Osteoblast (primary cell): Measurements from ENCODE around the gene ADGRL3. TPM values are rescaled to one million over a fixed set of nuclear protein-coding genes. Genes with fewer than 3 reads are reported as not detected.

Experiments used
- DNase-seq: peaks from one replicate; pipeline ENCODE4 v3.0.0; 2011; ENCODE audit warnings: low spot score, mixed read lengths; ENCODE audit not compliant: insufficient read length; ENCODE audit errors: missing footprints
- H2AFZ ChIP-seq: 2 replicates; pipeline ENCODE4 v1.6.0; 2011; ENCODE audit warnings: mild to moderate bottlenecking, low read length
- H3K27ac ChIP-seq: 2 replicates; pipeline ENCODE4 v1.5.1; 2011; ENCODE audit warnings: mild to moderate bottlenecking, low read depth, low read length, moderate library complexity
- H3K27me3 ChIP-seq: 2 replicates; pipeline ENCODE4 v1.6.0; 2012; ENCODE audit warnings: mild to moderate bottlenecking, control low read depth, inconsistent platforms, low read length, moderate library complexity; ENCODE audit not compliant: insufficient read depth
- H3K36me3 ChIP-seq: 2 replicates; pipeline ENCODE4 v1.5.1; 2011; ENCODE audit warnings: mild to moderate bottlenecking, low read length, control low read depth, moderate library complexity; ENCODE audit not compliant: insufficient read depth
- H3K4me1 ChIP-seq: 2 replicates; pipeline ENCODE4 v1.5.1; 2011; ENCODE audit warnings: mild to moderate bottlenecking, low read length, control low read depth, moderate library complexity; ENCODE audit not compliant: insufficient read depth
- H3K4me2 ChIP-seq: 2 replicates; pipeline ENCODE4 v1.6.0; 2011; ENCODE audit warnings: mild to moderate bottlenecking, low read length; ENCODE audit not compliant: insufficient read depth
- H3K4me3 ChIP-seq: fragments of 200-600 bp; sonication (generic); 3 replicates; pipeline ENCODE4 v1.5.1; 2012; ENCODE audit warnings: mild to moderate bottlenecking, low read length, inconsistent platforms; ENCODE audit not compliant: insufficient read depth
- H3K79me2 ChIP-seq: 2 replicates; pipeline ENCODE4 v1.6.0; 2012; ENCODE audit warnings: mild to moderate bottlenecking, low read length, control low read depth, inconsistent platforms; ENCODE audit not compliant: insufficient read depth
- H3K9me3 ChIP-seq: 2 replicates; pipeline ENCODE4 v1.5.1; 2011; ENCODE audit warnings: low read depth, low read length, control low read depth
- H4K20me1 ChIP-seq: 2 replicates; pipeline ENCODE4 v1.6.0; 2012; ENCODE audit warnings: mild to moderate bottlenecking, low read length, control low read depth; ENCODE audit not compliant: insufficient read depth
- total RNA-seq: library from RNA; depleted of rRNA; stranded (reverse); fragments of >200 nt; gene quantifications from 2 replicates; pipeline ENCODE4 v1.2.3, GENCODE V29; 2012
- TF ChIP-seq, protein P1 (sequence below): IDR thresholded peaks from 2 replicates; pipeline ENCODE4 v1.5.1; 2011; ENCODE audit warnings: mild to moderate bottlenecking, low read depth, low read length, moderate library complexity; ENCODE audit errors: extremely low read depth

The ADGRL3 gene
- total RNA-seq, 1 donor = not detected

DNA sequence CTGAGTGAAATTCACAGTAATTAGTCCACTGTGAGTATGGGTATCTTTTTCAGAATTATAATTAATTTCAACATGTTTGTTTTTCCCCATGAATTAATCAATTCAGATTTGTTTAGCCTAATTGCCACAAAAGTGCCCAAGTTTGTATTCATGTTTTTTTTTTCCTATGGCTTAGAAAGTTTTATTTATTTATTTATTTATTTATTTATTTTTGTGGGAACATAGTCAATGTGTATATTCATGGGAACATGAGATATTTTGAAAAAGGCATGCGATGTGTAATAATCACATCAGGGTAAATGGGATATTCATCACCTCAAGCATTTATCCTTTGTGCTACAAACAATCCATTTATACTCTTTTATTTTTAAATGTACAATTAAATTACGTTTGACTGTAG is 475.3 kb downstream of the ADGRL3 start:
- Histone ChIP-seq H3K4me2 (no peak overlapping the region), H3K4me3 (no peak overlapping the region), H3K27ac (no peak overlapping the region), H3K36me3 (no peaks in the 10 kb centered on the region), H3K27me3 (no peaks in the 10 kb centered on the region), H3K79me2 (no peaks in the 10 kb centered on the region), H2AFZ (no peak overlapping the region), H3K4me1 (no peaks in the 10 kb centered on the region), H3K9me3 (peaks cover 3% of the 10 kb centered on the region), H4K20me1 (no peaks in the 10 kb centered on the region)
- TF ChIP-seq, protein P1, sequence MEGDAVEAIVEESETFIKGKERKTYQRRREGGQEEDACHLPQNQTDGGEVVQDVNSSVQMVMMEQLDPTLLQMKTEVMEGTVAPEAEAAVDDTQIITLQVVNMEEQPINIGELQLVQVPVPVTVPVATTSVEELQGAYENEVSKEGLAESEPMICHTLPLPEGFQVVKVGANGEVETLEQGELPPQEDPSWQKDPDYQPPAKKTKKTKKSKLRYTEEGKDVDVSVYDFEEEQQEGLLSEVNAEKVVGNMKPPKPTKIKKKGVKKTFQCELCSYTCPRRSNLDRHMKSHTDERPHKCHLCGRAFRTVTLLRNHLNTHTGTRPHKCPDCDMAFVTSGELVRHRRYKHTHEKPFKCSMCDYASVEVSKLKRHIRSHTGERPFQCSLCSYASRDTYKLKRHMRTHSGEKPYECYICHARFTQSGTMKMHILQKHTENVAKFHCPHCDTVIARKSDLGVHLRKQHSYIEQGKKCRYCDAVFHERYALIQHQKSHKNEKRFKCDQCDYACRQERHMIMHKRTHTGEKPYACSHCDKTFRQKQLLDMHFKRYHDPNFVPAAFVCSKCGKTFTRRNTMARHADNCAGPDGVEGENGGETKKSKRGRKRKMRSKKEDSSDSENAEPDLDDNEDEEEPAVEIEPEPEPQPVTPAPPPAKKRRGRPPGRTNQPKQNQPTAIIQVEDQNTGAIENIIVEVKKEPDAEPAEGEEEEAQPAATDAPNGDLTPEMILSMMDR = no peak
- DNase-seq = no peak

DNA sequence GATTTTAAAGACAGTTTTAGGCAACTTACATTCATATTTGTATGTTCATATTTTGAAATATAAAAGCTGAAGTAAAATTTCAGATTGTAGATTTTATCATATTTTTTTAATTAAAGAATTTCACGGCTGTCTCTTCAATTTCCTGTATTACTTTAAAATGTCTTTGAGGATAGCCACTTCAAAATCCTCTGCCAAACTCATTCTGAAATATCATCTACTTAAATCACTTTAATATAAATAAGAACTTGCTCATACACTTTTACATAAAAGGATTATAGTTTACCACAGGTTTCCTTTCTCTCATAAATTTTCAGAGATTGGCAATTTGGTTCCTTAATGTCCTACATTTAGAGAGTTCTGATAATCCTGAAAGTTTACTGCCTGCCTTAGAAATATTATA is 478.2 kb downstream of the ADGRL3 start:
- Histone ChIP-seq H3K27ac (no peak overlapping the region), H3K79me2 (no peaks in the 10 kb centered on the region), H4K20me1 (no peaks in the 10 kb centered on the region), H3K4me2 (no peak overlapping the region), H2AFZ (no peak overlapping the region), H3K27me3 (no peaks in the 10 kb centered on the region), H3K9me3 (peaks cover 2% of the 10 kb centered on the region), H3K4me1 (no peaks in the 10 kb centered on the region), H3K4me3 (no peak overlapping the region), H3K36me3 (no peaks in the 10 kb centered on the region)
- no peak for DNase-seq
- TF ChIP-seq, protein P1 = no peak

DNA sequence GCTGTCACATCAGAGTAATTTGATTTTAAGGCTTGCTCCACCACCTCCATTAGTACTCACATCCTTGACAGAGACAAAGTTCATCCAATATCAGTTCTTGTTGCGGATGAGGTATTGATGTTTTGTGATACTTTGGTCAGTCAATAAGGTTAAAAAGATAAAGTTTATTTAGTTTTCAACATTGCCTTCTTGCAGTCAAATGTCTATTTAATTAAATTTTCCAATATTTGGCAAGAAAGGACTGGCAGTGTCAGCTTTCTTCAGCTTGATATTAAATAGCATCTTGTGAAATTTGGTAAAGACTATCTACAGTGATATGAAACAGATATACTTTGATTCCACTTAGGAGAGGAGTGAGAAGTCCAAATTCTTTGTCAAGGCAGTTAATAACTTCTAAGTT is 493.4 kb downstream of the ADGRL3 start:
- TF ChIP-seq, protein P1 = no peak
- Histone ChIP-seq H4K20me1 (no peaks in the 10 kb centered on the region), H2AFZ (no peak overlapping the region), H3K27me3 (no peaks in the 10 kb centered on the region), H3K9me3 (peaks cover 2% of the 10 kb centered on the region), H3K79me2 (no peaks in the 10 kb centered on the region), H3K4me3 (no peak overlapping the region), H3K4me2 (no peak overlapping the region), H3K36me3 (no peaks in the 10 kb centered on the region), H3K4me1 (no peaks in the 10 kb centered on the region), H3K27ac (no peak overlapping the region)
- no peak for DNase-seq

DNA sequence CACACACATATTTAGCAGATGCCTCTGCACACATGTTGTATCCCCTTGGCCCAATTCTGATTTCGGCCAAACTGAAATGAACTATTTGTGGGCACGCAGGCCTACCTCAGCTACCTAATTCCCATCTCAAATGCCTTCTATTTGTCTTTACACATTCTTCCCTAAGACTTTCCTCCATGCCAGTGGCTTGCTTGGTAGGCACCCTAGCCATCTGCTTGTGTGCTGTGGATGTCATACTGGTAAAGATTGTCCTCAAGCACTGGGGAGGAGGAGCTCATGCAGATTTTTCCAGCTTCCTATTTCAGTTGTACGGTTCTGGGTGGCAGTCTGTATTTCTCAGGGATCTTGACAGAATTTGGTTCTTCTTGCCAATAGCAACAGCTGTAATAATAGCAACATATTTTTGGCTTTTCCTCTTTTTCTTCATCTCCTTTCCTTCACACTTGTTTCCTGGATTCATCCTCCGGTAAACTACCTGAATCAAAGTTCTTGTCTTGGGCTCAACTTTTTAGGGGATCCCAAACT is 514.3 kb downstream of the ADGRL3 start:
- Histone ChIP-seq H3K27ac (no peak overlapping the region), H3K4me1 (no peaks in the 10 kb centered on the region), H3K36me3 (no peaks in the 10 kb centered on the region), H3K4me2 (no peak overlapping the region), H4K20me1 (no peaks in the 10 kb centered on the region), H2AFZ (no peak overlapping the region), H3K9me3 (no peaks in the 10 kb centered on the region), H3K4me3 (no peak overlapping the region), H3K79me2 (no peaks in the 10 kb centered on the region), H3K27me3 (no peaks in the 10 kb centered on the region)
- TF ChIP-seq, protein P1 = no peak
- DNase-seq = no peak
